OCI-LY1 (cell line): ENCODE measurements around the gene FGF14.

Experiments
- H2AFZ ChIP-seq: fragments of 200-600 bp; sonication (generic), shearing (Covaris generic); 2 replicates; pipeline ENCODE4 v1.6.0; 2014; ENCODE audit warnings: antibody characterized with exemption, mild to moderate bottlenecking, low read length
- H3F3A ChIP-seq: fragments of 200-600 bp; sonication (generic), shearing (Covaris generic); 2 replicates; pipeline ENCODE4 v1.6.0; 2014; ENCODE audit warnings: mild to moderate bottlenecking, antibody characterized with exemption, low read length, moderate library complexity; ENCODE audit not compliant: insufficient read depth
- H3K27ac ChIP-seq: fragments of 200-600 bp; sonication (generic); 2 replicates; pipeline ENCODE4 v1.5.1; 2014; ENCODE audit warnings: low read length, mixed run types, mild to moderate bottlenecking, low read depth; ENCODE audit not compliant: poor library complexity, severe bottlenecking
- H3K27me3 ChIP-seq: fragments of 200-600 bp; sonication (generic); 2 replicates; pipeline ENCODE4 v1.6.0; 2014; ENCODE audit warnings: antibody characterized with exemption, mild to moderate bottlenecking, low read length, moderate library complexity; ENCODE audit not compliant: insufficient read depth
- H3K36me3 ChIP-seq: fragments of 200-600 bp; sonication (generic); 2 replicates; pipeline ENCODE4 v1.6.1; 2014; ENCODE audit warnings: mild to moderate bottlenecking, antibody characterized with exemption, low read length, moderate library complexity, mixed read lengths; ENCODE audit not compliant: insufficient read depth
- H3K4me1 ChIP-seq: fragments of 200-600 bp; sonication (generic); 2 replicates; pipeline ENCODE4 v1.5.1; 2014; ENCODE audit warnings: mild to moderate bottlenecking, low read length, moderate library complexity; ENCODE audit not compliant: insufficient read depth, severe bottlenecking
- H3K4me2 ChIP-seq: fragments of 200-600 bp; sonication (generic), shearing (Covaris generic); 2 replicates; pipeline ENCODE4 v1.6.1; 2014; ENCODE audit warnings: low read length
- H3K4me3 ChIP-seq: fragments of 200-600 bp; sonication (generic); 2 replicates; pipeline ENCODE4 v1.5.1; 2014; ENCODE audit warnings: low read length, low read depth, mild to moderate bottlenecking, mixed read lengths; ENCODE audit not compliant: poor library complexity, severe bottlenecking
- H3K79me2 ChIP-seq: fragments of 200-600 bp; shearing (Covaris generic); 2 replicates; pipeline ENCODE4 v1.6.1; 2016; ENCODE audit warnings: mixed run types, low read length, mixed read lengths; ENCODE audit not compliant: insufficient read depth
- H3K9ac ChIP-seq: fragments of 200-600 bp; sonication (generic), shearing (Covaris generic); 2 replicates; pipeline ENCODE4 v1.6.1; 2014; ENCODE audit warnings: mild to moderate bottlenecking, low read length, mixed read lengths
- H3K9me2 ChIP-seq: fragments of 200-600 bp; sonication (generic), shearing (Covaris generic); 2 replicates; pipeline ENCODE4 v1.6.1; 2014; ENCODE audit warnings: low read depth, mild to moderate bottlenecking, low read length, mixed read lengths
- H3K9me3 ChIP-seq: fragments of 200-600 bp; shearing (Covaris generic); 2 replicates; pipeline ENCODE4 v1.6.1; 2014; ENCODE audit warnings: low read length, mixed read lengths
- H4K20me1 ChIP-seq: fragments of 200-600 bp; sonication (generic), shearing (Covaris generic); 2 replicates; pipeline ENCODE4 v1.6.0; 2016; ENCODE audit warnings: mild to moderate bottlenecking, low read length; ENCODE audit not compliant: insufficient read depth
- CTCF ChIP-seq: fragments of 200-600 bp; sonication (generic), shearing (Covaris generic); IDR thresholded peaks from 2 replicates; pipeline ENCODE4 v1.5.1; 2017; ENCODE audit warnings: mild to moderate bottlenecking, antibody characterized with exemption, low read length, moderate library complexity, mixed read lengths
- EZH2 ChIP-seq: fragments of 200-600 bp; sonication (generic), shearing (Covaris generic); IDR thresholded peaks from 2 replicates; pipeline ENCODE4 v1.8.0; 2017; ENCODE audit warnings: borderline replicate concordance, mixed run types, mild to moderate bottlenecking, antibody characterized with exemption, low read length, moderate library complexity, mixed read lengths

The FGF14 gene

GRCh38 chr13:101972191-101972590 is 429.7 kb downstream of the FGF14 start:
- Histone ChIP-seq H4K20me1 (no peaks in the 10 kb centered on the region), H3K36me3 (no peaks in the 10 kb centered on the region), H3K9ac (no peak overlapping the region), H2AFZ (no peak overlapping the region), H3K9me2 (no peaks in the 10 kb centered on the region), H3F3A (no peaks in the 10 kb centered on the region), H3K4me3 (no peak overlapping the region), H3K27ac (no peak overlapping the region), H3K4me2 (no peak overlapping the region), H3K79me2 (no peaks in the 10 kb centered on the region), H3K4me1 (no peaks in the 10 kb centered on the region), H3K27me3 (no peaks in the 10 kb centered on the region), H3K9me3 (no peaks in the 10 kb centered on the region)
- no peak for TF ChIP-seq CTCF
- TF ChIP-seq EZH2, result no peak

- no peaks in the 10 kb centered on the region for H3F3A ChIP-seq
- no peak overlapping the region for H3K4me2 ChIP-seq
- H3K9me2 ChIP-seq, result no peaks in the 10 kb centered on the region
- no peak overlapping the region for H3K27ac ChIP-seq
- H3K9me3 ChIP-seq, result no peaks in the 10 kb centered on the region
- H3K9ac ChIP-seq, result no peak overlapping the region
- no peaks in the 10 kb centered on the region for H3K27me3 ChIP-seq
- H3K36me3 ChIP-seq, result no peaks in the 10 kb centered on the region
- H4K20me1 ChIP-seq, result no peaks in the 10 kb centered on the region
- H3K79me2 ChIP-seq, result no peaks in the 10 kb centered on the region
- no peak overlapping the region for H2AFZ ChIP-seq
- H3K4me1 ChIP-seq, result no peaks in the 10 kb centered on the region
- no peak overlapping the region for H3K4me3 ChIP-seq
- TF ChIP-seq CTCF, result no peak
Observed at GRCh38 chr13:101970341-101970740, 431.5 kb downstream of the FGF14 start.

GRCh38 chr13:101967781-101968180 is 434.1 kb downstream of the FGF14 start:
- H3K4me3 ChIP-seq, result no peak overlapping the region
- no peak overlapping the region for H3K9ac ChIP-seq

More at GRCh38 chr13:101967781-101968180, 434.1 kb downstream of the FGF14 start:
- Histone ChIP-seq H3F3A (no peaks in the 10 kb centered on the region), H3K27ac (no peak overlapping the region), H3K27me3 (no peaks in the 10 kb centered on the region), H2AFZ (no peak overlapping the region), H3K36me3 (no peaks in the 10 kb centered on the region), H3K79me2 (no peaks in the 10 kb centered on the region), H3K9me2 (no peaks in the 10 kb centered on the region), H3K4me1 (no peaks in the 10 kb centered on the region), H3K4me2 (no peak overlapping the region), H4K20me1 (no peaks in the 10 kb centered on the region), H3K9me3 (no peaks in the 10 kb centered on the region)
- no peak for TF ChIP-seq EZH2
- no peak for TF ChIP-seq CTCF
